Muscle of leg (tissue), 11 donors: Measurements from ENCODE around the gene TPM2. TPM values are rescaled to one million over a fixed set of nuclear protein-coding genes. Genes with fewer than 3 reads are reported as not detected.

Experiments
- DNase-seq: peaks from one replicate; pipeline ENCODE4 v3.0.0; 2013
- H3K27ac ChIP-seq: one replicate; pipeline ENCODE4 v1.5.1; 2013; ENCODE audit warnings: mild to moderate bottlenecking, low read length, control low read depth
- H3K27me3 ChIP-seq: one replicate; pipeline ENCODE4 v1.6.1; 2013; ENCODE audit warnings: low read length; ENCODE audit not compliant: control insufficient read depth, insufficient read depth
- H3K36me3 ChIP-seq: one replicate; pipeline ENCODE4 v1.6.1; 2013; ENCODE audit warnings: low read length; ENCODE audit not compliant: control insufficient read depth, insufficient read depth
- H3K4me1 ChIP-seq: one replicate; pipeline ENCODE4 v1.6.1; 2013; ENCODE audit warnings: low read length; ENCODE audit not compliant: control insufficient read depth, insufficient read depth
- H3K4me3 ChIP-seq: one replicate; pipeline ENCODE4 v1.5.1; 2013; ENCODE audit warnings: low read length, control low read depth
- H3K9me3 ChIP-seq: replicated peaks from 2 replicates; pipeline ENCODE4 v1.6.1; 2013; ENCODE audit warnings: low read depth, low read length; ENCODE audit not compliant: control insufficient read depth
- WGBS: methylation state at CpG from one replicate; pipeline ENCODE4 v1.1.5; 2013; ENCODE audit warnings: missing lambda C conversion rate; ENCODE audit not compliant: insufficient coverage; 5-methylcytosine and 5-hydroxymethylcytosine counted together
- polyA plus RNA-seq, 8 donors: library from polyadenylated mRNA; unstranded; fragments of 120-200 nt; gene quantifications; one replicate each; pipeline versions ENCODE4 v1.2.1 to v1.2.3, GENCODE V29; 2013; ENCODE audit warnings: inconsistent platforms in 1 of 8, low replicate concordance in 1 of 8; ENCODE audit not compliant: insufficient read length in 8 of 8, insufficient read depth in 1 of 8
- total RNA-seq: library from RNA; stranded (reverse); fragments of 120-200 nt; gene quantifications from one replicate; pipeline ENCODE4 v1.2.4, GENCODE V29; 2013

TPM2 gene
- total and polyA plus RNA-seq, 9 donors: 4,794 to 8,701 (median 8,066) TPM

DNA sequence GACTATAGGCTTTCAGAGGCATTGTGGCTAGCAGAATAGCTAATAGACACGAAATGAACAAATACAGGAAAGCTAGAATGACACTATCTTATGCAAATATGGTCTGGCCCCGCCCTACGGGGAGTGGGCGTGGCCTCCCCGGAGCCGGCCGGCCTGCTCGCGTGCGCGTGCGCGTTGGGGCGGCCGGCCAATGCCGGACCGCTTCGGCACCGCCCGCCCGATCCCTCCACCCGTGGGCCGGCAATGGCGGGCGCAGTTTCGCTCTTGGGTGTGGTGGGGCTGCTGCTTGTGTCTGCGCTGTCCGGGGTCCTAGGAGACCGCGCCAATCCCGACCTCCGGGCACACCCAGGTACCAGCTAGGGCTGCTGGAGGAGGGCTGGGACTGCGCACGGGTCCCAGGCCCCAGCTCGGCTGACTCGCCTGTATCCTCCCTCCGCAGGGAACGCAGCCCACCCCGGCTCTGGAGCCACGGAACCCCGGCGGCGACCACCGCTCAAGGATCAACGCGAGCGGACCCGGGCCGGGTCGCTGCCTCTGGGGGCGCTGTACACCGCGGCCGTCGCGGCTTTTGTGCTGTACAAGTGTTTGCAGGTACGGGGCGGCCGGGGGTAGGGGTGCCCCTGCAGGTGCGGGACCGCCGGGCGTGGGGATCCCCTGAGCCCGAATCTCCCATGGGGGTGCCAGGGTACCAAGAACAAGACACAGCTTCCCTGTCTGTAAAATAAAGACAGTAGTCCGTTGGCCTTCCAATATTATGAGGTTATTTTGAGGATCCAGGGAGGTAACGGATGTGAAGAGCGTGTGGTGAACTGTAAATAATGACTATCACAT, 31.4 kb downstream of the TPM2 start, which contains the start of gene CCDC107:
TSS of gene CCDC107 (plus strand) at position 156 of the 831 bp plus-strand sequence. CDS start at position 244, 88 bp downstream.
- peak within 1 kb of the TSS; percentile 93 for H3K4me3 ChIP-seq
- no peaks in the 10 kb centered on the region for H3K9me3 ChIP-seq
- peak within 1 kb of the TSS; percentile 100 for H3K27ac ChIP-seq
- peaks cover 45% of the 10 kb centered on the region for H3K4me1 ChIP-seq
- H3K36me3 ChIP-seq: peaks cover 33% of the 10 kb centered on the region
- no peaks in the 10 kb centered on the region for H3K27me3 ChIP-seq
- under 1% methylated on average over 49 of the region's 67 CpGs for WGBS
- DNase-seq: peak; percentile 94

- H3K4me3 ChIP-seq: peak within 1 kb of the TSS; percentile 93
- peak within 1 kb of the TSS; percentile 100 for H3K27ac ChIP-seq
- H3K9me3 ChIP-seq: no peaks in the 10 kb centered on the region
- under 1% methylated on average over 33 of the region's 42 CpGs for WGBS
- H3K27me3 ChIP-seq: no peaks in the 10 kb centered on the region
- H3K36me3 ChIP-seq: peaks cover 27% of the 10 kb centered on the region
- DNase-seq: peak; percentile 100
- H3K4me1 ChIP-seq: peaks cover 44% of the 10 kb centered on the region
Observed at GRCh38 chr9:35657546-35658136, 32.1 kb downstream of the TPM2 start, which contains the start of gene RMRP. Gene RMRP (minus strand): TSS chr9:35658019.

- H3K4me3 ChIP-seq: peak overlapping the region; percentile 58
- peak overlapping the region; percentile 100 for H3K27ac ChIP-seq
- DNase-seq: peak; percentile 71
- H3K27me3 ChIP-seq: no peaks in the 10 kb centered on the region
- peaks cover 39% of the 10 kb centered on the region for H3K4me1 ChIP-seq
- WGBS: 33% methylated on average over 18 of the region's 25 CpGs
- peaks cover 20% of the 10 kb centered on the region for H3K36me3 ChIP-seq
- no peaks in the 10 kb centered on the region for H3K9me3 ChIP-seq
Observed at GRCh38 chr9:35656831-35657545, 32.7 kb downstream of the TPM2 start.

DNA sequence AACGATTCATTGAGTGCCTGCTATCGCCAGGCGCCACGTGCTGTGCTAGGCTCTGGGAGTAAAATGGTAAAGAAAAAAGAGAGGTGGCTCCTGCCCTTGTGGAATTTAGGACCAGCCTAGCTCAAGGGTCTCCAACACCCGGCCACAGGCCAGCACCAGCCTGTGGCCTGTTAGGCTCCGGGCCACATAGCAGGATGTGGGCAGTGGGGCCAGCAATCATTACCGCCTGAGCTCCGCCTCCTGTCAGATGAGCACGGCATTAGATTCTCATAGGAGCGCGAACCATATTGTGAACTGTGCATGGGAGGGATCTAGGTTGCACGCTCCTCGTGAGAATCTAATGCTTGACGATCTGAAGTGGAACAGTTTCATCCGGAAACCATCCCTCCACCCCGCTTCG, 33.4 kb downstream of the TPM2 start:
- Histone ChIP-seq H3K4me1 (peaks cover 32% of the 10 kb centered on the region), H3K27me3 (no peaks in the 10 kb centered on the region), H3K9me3 (no peaks in the 10 kb centered on the region), H3K36me3 (peaks cover 14% of the 10 kb centered on the region), H3K27ac (no peak overlapping the region), H3K4me3 (no peak overlapping the region)
- no peak for DNase-seq
- 70% methylated on average over 11 of the region's 17 CpGs for WGBS

DNA sequence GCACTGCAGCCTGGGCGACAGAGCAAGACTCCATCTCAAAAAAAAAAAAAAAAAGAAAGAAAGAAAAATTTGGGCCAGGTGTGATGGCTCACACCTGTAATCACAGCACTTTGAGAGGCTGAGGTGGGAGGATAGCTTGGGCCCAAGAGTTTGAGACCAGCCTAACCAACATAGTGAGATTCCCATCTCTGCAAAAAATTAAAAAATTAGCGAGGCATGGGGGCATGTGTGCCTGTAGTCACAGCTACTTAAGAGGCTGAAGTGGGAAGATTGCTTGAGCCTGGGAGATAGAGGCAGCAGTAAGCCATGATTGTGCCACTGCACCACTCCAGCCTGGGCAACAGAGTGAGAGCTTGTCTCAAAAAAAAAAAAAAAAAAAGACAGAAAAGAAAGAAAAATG, 36.1 kb downstream of the TPM2 start:
- H3K27ac ChIP-seq: no peak overlapping the region
- H3K4me3 ChIP-seq: no peak overlapping the region
- H3K9me3 ChIP-seq: no peaks in the 10 kb centered on the region
- no peaks in the 10 kb centered on the region for H3K36me3 ChIP-seq
- peaks cover 26% of the 10 kb centered on the region for H3K4me1 ChIP-seq
- no CpG with 5 or more reads among the region's 2 CpGs for WGBS
- H3K27me3 ChIP-seq: no peaks in the 10 kb centered on the region
- no peak for DNase-seq

GRCh38 chr9:35652829-35653209, 36.9 kb downstream of the TPM2 start:
- Histone ChIP-seq H3K9me3 (no peaks in the 10 kb centered on the region), H3K4me1 (peaks cover 29% of the 10 kb centered on the region), H3K4me3 (no peak overlapping the region), H3K27ac (no peak overlapping the region), H3K36me3 (no peaks in the 10 kb centered on the region), H3K27me3 (no peaks in the 10 kb centered on the region)
- DNase-seq: no peak
- WGBS: 79% methylated on average over 2 of the region's 8 CpGs

DNA sequence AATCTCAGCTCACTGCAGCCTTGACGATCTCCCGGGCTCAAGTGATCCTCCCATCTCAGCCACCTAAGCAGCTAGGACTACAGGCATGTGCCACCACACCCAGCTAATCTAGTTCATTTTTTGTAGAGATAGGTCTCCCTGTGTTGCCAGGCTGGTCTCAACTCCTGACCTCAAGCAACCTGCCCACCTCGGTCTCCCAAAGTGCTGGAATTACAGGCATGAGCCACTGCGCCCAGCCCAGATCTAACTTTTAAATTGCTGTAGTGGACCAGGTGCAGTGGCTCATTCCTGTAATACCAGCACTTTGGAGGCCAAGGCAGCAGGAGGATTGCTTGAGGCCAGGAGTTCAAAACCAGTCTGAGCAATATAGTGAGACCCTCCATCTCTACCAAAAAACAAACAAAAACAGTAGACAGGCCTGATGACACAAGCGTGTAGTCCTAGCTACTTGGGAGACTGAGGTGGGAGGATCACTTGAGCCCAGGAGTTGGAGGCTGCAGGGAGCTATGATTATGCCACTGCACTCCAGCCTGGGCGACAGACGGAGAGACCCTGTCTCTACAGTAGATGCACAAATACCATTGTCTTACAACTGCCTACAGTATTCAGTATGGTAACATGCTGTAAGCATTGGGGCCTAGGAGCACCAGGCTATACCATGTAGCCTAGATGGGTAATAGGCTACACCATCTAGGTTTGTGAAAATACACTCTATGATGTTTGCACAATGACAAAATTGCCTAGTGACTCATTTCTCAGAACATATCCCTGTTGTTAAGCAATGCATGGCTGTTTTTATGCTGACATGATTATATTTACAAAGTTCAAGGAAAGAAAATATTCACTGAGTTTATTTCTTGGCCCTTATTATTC, 37.5 kb downstream of the TPM2 start:
- Histone ChIP-seq H3K27ac (no peak overlapping the region), H3K9me3 (no peaks in the 10 kb centered on the region), H3K36me3 (no peaks in the 10 kb centered on the region), H3K27me3 (no peaks in the 10 kb centered on the region), H3K4me3 (no peak overlapping the region), H3K4me1 (peaks cover 28% of the 10 kb centered on the region)
- DNase-seq: no peak
- WGBS: 86% methylated on average over 4 of the region's 7 CpGs

GRCh38 chr9:35650341-35651158, 39.2 kb downstream of the TPM2 start, which contains the start of gene SIT1:
Gene SIT1 (minus strand): TSS chr9:35650931. CDS start chr9:35650853, 78 bp downstream.
- H3K27me3 ChIP-seq: no peaks in the 10 kb centered on the region
- no peak within 1 kb of the TSS for H3K4me3 ChIP-seq
- WGBS: 23% methylated on average over 4 of the region's 22 CpGs
- H3K36me3 ChIP-seq: no peaks in the 10 kb centered on the region
- H3K9me3 ChIP-seq: no peaks in the 10 kb centered on the region
- H3K4me1 ChIP-seq: peaks cover 32% of the 10 kb centered on the region
- H3K27ac ChIP-seq: no peak within 1 kb of the TSS
- no peak for DNase-seq
